IPS DF 19.7 (cell line): ENCODE measurements around the gene PTPRZ1.

Experiments
- DNase-seq: peaks from one replicate; pipeline ENCODE4 v3.0.0-alpha.2; 2013; ENCODE audit warnings: low read depth, low spot score

The PTPRZ1 gene

DNA sequence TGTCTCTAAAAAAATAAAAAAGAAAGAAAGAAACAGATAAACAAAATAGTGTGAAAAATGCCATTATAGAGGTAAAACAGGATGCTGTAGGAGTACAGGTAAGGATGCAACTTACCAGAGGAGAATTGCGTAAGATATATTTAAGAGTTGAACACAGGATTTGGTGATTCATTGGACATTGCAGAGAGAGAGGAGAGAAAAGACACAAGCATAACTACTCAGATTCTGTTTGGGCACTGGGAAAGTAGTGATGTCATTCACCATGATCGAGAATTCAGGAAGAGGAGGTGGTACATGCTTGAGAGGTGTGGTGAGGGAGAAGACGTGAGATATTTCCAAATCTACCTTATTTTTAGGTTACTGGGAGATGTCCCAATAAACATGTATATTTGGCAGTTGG, 173.4 kb downstream of the PTPRZ1 start:
- no peak for DNase-seq

DNA sequence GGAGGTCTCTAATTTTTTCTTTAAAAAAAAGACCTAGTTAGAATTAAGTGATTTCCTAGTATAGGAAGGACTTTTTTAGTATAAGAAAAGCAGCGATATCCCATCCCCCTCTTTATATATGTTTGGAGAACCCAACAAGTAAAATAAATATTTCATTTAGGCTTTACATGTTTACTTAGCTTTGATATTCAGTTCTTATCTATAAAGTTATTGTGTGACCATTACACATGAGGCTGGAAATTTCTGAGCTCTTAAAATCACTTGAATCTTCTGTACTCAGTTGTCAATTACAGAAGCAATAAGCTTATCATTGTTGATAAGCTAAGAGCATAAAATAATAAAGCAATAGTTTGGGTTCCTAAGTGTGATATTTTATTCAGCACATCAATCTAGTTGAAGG, 181.4 kb downstream of the PTPRZ1 start:
- no peak for DNase-seq

DNA sequence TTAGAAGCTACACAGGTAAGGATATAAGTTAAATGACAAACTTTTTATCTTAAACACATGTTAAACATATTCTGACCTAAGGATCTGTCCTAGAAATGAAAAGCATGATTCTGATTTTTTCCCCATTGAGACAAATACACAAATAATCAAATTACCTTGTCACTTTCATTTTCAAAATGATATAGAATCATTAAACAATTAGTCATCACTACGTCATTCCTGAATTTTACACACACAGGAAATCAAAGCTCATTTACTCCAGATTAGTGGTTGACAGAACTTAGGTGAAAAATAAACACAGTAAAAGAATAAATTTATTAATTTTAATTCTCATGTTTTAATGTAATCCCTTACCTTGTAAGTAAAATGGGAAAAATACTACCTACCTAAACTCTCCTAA, 182.1 kb downstream of the PTPRZ1 start:
- no peak for DNase-seq

DNA sequence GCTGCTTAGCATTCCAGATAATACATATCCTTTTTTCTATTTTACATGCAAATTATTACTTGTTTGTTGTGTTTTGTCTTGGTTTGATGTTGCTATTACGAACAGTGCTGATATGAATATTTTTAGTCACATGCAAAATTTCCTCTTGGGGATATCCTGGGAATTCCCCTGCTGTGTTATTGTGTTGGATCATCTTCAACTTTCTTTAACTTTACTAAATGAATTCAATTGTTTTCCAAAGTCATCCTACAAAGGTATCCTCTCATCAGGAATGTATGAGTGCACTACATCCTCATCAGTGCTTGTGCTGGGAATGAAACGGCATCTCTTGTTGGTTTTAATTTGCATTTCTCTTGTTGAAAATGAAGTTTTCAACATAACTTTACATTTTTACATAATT, 184.0 kb downstream of the PTPRZ1 start:
- no peak for DNase-seq

DNA sequence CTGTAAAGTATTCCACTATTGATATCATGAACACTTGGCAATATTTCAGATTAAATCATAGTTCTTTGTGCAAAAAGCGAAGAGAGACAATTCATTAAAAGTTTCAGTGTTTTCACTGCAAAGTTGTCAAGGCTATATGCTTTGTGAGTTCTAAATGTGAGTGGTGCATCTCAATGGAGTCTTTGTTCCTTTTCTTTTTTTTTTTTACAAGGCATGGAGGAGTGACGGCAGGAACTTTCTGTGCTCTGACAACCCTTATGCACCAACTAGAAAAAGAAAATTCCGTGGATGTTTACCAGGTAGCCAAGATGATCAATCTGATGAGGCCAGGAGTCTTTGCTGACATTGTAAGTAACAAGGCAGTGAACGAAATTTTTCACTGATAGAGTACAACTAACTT, 186.6 kb downstream of the PTPRZ1 start:
- no peak for DNase-seq

DNA sequence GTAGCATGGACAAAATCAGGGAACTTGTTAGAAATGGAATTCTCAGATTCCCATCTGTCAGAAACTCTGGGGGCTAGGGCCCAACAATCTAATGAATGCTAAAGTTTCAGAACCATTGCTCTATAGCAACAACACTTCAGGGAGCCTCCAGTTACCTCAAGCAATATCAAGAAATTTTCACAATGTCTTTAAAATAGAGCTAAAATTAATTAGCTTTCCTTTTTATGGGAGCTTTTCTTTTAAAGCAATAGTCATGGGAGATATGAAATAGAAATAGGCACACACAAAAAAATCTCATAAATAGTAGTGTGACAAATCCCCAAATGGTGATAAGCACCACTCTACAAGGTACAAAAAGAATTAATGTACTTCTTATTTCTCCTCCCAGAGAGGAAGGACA, 190.2 kb downstream of the PTPRZ1 start:
- DNase-seq, result no peak

DNA sequence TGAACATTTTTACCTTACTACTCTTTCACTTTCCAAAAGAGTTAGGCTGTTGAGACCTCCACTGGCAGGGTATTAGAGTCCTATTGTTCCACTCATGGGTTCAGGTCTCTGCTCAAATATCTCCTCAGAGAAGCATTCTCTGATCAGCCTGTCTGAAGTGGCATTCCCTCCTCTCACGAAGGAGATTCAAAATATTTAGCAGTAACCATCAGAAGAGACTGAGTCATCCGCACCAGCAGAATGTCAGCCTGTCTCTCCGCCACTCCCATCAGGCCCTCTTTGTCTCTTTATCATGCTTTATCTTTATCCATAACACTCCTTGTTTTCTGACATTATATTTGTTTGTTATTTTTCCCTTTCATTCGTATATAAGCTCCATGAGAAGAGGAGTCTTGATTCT, 192.0 kb downstream of the PTPRZ1 start:
- no peak for DNase-seq

DNA sequence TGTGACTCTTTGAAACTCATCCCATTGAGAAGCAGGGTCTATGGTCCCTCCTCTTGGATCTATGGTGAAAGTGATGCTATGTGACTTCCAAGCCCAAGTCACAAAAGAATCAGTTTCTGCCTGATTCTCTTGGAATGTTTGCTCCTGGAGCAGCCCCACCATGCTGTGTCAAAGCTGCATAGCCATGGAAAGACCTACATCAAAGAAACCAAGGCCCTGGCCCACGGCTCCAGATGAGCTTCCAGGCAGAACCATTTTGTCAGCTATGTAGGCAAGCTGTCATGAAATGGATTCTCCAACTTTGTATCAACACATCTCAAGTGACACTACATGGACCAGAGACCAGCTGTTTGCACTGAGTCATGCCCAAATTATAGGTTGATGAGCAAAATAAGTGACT, 194.1 kb downstream of the PTPRZ1 start:
- no peak for DNase-seq

DNA sequence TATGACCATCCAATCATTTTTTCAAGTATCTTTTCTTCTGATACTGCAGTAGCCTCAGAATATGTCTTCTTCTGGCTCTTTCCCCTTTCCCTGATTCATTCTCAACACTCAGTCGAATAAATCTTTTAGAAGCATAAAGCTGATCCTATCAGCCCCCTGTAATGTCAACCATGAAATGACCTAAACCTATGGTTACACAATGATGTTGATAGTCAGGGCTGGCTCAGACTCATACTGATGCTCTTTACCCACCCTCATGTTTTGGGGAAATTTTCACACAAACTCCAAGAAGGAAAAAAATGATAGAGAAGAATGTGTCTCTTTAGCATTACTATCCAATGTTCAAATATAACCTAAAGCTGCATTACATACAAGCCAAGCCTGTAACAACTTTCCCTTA, 195.1 kb downstream of the PTPRZ1 start:
- no peak for DNase-seq

DNA sequence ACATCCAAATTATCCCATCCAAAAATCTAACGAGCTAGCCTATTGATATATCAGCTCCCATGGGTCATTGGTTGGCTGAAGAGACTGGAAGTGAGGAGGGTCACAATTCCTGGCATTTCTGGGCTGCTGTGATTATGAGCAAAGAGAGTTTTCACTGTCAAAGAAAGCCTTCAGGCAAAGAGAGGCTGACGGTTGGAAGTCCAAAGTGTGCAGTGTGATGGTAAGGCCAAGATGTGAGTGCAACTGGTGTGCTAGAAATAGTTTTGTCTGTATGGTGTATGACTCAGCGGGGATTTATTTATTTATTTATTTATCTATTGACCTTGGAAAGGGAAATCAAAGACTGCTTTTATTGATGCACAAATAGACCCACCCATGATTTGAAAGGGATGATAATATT, 196.0 kb downstream of the PTPRZ1 start:
- DNase-seq, result no peak

DNA sequence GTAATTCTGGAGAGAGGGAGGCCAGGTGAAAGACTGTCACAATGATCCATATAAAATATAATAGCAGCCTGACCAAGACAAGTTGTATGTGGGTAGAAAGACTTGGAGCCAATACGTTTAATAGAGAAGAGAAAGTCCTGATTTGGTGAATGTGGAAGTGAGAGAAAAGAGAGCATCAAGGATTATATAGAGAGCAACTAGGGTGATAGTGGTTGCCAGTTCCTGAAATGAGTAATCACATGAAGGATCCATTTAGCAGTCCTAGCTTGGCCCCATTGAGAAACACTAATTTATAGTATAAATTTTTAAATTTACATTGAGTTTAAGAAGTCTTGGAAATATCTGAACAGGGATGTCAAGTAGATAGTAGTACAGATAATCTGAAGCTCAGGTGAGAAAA, 197.1 kb downstream of the PTPRZ1 start:
- DNase-seq, result no peak

DNA sequence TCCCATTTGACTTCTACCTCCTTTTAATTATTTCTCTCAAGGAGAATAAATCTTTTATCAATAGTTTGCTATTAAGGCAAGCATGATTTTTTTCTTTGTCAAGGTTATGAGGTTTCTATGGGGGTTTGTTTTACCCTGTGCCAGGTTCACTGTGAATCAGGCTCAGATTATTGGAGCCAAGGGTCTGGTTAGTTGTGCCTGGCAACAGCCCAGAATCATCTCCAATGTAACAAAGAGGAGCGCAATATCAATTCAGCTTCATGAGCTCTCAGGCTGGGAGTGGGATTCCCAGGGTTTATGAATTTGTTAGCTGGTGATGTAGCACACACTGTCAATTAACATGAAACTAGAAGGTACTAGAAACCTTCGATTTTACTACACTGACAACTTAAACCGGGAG, 197.9 kb downstream of the PTPRZ1 start:
- no peak for DNase-seq

DNA sequence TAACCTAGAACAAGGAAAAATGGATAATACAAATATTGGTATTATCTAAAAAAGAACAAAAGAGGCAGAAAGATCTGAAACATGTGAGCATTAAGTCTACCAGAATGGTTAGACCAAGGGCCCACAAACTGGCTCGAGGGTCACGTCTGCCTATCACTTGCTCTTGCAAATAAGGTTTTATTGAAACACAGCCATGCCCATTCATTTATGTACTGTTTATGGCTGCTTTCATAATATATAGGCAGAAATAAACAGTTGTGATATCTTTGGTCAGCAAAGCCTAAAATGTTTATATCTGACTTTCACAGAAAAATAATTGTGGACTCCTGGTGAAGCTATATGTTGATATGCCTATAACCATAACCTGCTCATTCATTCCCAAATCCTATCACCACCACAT, 199.3 kb downstream of the PTPRZ1 start:
- DNase-seq, result no peak

DNA sequence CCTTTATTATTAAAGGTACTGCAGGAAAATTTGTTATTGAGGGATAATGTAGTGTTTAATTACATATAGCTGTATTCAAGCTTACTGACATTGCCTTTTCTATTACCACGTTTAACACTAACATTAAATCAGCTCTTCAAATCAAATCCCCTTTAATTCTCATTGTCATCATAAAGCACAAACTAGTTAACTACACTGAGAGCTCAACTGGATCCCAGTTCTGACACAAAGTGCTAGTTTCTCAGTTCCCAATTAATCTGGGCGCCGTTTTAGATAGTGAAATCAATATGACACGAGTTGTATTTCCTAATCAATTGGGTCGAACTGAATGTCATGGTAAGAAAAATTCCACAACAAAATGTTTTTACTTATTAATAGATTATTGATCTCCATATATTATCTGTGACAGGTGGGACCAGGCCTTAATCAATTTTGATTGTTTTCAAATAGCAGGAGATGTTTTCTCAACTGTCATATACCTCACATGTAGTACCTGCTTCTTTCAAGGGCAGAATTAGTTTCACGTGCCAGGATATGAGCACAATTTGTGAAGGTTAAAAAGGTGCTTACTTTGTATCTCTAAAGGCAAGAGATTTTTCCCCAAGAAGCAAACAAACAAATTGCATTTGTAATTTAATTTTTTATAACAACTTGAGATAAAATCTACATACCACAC, 200.1 kb downstream of the PTPRZ1 start:
- no peak for DNase-seq

DNA sequence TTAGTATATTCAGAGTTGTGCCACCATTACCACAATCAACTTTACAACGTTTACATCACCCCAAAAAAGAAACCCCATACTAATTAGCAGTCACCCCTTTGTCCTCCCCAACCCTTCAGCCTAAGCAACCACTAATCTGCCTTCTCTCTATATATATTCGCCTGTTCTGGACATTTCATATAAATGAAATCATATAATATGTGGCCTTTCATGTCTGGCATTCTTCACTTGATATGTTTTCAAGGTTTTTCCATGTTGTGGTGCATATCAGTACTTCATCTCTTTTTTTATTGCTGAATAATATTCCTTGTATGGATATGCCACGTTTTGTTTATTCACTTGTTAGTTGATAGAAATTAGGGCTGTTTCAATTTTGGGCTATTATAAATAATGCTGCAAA, 200.7 kb downstream of the PTPRZ1 start:
- DNase-seq, result no peak

DNA sequence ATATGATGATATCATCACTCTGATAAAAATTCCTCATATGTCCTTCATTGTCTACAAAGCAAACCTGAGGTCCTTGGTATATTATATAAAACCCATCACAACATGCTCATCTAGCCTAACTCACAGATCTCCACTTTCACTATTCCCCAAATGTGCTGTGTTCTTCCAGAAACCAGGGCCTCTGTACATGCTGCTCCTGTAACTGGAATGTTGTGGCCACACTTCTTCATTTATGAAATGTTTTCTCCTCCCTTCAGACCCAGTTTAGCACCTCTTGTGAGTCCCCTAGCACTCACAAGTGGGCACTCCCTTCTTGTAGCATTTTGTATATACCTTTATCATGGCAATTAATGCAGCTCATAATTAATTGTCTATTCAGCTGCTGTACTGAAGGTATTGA, 209.2 kb downstream of the PTPRZ1 start:
- no peak for DNase-seq

DNA sequence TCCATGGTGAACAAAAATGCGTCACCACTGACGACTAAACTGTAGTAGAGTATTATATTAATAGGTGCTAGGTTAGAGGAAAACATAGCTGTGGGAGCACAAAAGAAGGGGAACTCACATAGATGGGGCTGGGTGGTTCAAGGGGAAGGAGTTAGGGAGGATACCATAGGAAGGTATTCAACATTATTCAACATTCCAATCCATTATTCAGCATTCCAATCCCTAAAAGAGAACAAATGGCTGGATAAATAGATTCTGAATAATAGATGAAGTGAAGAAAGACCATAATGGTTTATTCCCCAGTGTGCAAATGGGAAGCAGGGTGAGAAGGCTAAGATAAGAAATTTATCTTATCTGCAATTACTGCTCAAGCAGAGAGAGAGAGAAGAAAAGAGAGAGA, 209.7 kb downstream of the PTPRZ1 start:
- DNase-seq, result no peak

DNA sequence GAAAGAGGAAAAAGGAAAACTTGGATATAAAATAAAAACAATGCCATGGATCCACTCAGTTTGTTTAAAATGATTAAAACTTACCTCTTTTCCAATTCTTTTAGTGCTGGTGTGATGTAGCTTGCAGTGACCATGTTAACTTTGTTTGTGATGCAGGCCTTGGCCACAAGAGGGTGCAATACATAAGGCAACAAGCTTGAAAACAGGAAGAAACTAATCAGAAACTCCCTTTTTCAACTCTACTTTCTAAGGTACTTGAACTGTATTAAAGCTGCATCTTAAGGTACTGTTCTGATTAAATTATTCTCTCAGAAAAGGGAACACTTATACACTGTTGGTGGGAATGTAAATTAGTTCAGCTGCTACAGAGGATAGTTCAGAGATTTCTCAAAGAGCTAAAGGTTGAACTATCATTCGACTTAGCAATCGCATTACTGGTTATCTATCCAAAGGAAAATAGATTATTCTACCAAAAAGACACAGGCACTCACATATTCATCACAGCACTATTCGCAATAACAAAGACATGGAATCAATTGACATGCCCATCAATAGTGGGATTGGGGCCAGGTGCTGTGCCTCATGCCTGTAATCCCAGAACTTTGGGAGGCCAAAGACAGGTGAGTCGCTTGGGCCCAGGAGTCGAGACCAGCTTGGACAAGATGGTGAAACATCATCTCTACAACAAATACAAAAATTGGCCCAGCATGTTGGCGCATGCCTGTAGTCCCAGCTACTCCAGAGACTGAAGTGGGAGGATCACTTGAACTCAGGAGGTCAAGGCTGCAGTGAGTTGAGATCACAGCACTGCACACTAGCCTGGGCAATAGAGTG, 220.2 kb downstream of the PTPRZ1 start:
- peak; percentile 42 for DNase-seq

DNA sequence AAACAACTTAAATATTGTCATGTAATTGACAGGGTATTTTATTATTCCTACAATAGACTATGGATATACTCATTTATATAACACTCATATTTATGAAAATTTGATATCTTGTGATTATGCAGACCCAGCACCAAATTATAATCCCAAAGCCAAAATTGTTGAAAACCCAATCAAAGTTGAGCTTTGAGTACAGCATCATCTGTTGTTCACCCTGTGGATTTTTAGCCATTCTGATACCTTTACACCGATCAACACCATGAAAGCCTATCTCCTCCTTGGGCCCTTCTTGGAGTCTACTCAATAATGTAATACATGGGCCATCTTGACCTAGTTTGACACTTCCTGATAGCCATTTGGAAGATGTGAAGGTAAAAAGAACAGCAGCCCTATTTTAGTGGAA, 221.6 kb downstream of the PTPRZ1 start:
- DNase-seq, result no peak

DNA sequence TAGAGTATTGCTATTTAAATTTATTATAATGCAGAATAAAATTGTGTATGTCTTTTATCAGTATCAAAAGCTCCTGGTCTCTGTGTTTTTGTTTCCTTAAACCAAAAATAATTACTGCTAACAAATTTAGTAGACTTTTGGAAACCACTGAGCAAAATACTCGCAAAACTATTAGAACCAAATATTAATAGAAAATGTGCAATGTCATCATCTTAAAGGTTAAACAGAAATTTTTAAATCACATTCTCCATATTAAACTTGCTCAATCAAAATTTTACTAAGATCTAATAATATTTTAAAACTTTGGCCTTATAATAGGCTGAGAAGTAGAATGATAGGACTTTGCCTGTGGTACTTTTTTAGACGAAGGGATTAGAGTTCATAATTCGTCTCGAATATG, 222.7 kb downstream of the PTPRZ1 start:
- DNase-seq, result no peak

DNA sequence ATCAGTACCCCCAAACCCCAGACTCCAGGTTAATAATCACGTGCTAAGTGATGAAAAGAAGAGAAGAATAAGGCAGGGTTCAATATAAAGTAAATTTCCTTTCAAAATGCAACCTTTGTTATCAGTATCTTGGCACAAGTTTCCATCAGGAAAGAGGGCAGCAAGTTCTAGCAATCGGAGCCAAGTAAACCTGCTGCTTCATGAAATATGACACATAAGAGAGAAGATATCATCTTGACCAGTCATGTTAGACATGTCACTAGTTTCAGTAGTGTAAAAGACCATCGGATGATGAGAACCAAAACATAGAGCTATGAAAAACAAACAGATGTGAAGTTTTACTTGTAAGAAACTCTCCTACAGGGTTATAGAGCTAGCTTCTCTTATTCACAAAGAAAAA, 227.1 kb downstream of the PTPRZ1 start:
- DNase-seq, result no peak

DNA sequence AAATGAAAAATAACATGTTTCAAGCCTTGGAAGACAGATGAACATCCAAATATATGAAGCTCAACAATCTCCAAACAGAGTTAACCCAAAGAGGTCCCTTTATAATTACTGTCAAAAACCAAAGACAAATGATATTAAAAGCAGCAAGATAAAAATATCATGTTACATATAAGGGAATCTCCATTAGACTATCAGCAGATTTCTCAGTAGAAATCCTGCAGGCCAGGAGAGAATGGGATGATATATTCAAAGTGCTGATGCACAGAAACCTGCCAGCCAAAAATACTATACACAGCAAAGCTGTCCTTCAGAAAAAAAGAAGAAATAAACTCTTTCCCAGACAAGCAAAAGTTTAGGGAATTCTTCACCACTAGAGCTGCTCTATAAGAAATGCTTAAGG, 230.1 kb downstream of the PTPRZ1 start:
- DNase-seq, result no peak
